Right lobe of liver (tissue), 6 donors: ENCODE measurements around the gene ADAR. TPM values are rescaled to one million over a fixed set of nuclear protein-coding genes. Genes with fewer than 3 reads are reported as not detected.

Experiments
- ATAC-seq, 4 donors: fragments of 200-7000 bp; cut with Tn5 transposase; one replicate each; pipeline ENCODE4 v1.9.1; 2020; ENCODE audit warnings: mild to moderate bottlenecking in 4 of 4, moderate library complexity in 4 of 4
- DNase-seq, 3 donors: peaks; one replicate each; pipeline ENCODE4 v3.0.0-alpha.2; 2020
- H3K27ac ChIP-seq, 3 donors: fragments of 200-600 bp; one replicate each; pipeline ENCODE4 v1.8.0; 2022
- H3K27me3 ChIP-seq, 2 donors: fragments of 200-600 bp; one replicate each; pipeline ENCODE4 v1.8.0; 2022
- H3K36me3 ChIP-seq, 4 donors: fragments of 200-600 bp; sonication (generic) in 1 of 4; one replicate each; pipeline versions ENCODE4 v1.5.1 to v1.8.0; 2017 to 2022; ENCODE audit warnings: control low read depth in 1 of 4
- H3K4me1 ChIP-seq, 4 donors: fragments of 200-600 bp; sonication (generic) in 1 of 4; one replicate each; pipeline versions ENCODE4 v1.5.1 to v1.8.0; 2017 to 2022; ENCODE audit warnings: control low read depth in 1 of 4
- H3K4me3 ChIP-seq, 3 donors: fragments of 200-600 bp; one replicate each; pipeline ENCODE4 v1.8.0; 2022
- H3K9me3 ChIP-seq, 4 donors: fragments of 200-600 bp; sonication (generic) in 1 of 4; one replicate each; pipeline versions ENCODE4 v1.5.1 to v1.8.0; 2017 to 2022; ENCODE audit warnings: control low read depth in 1 of 4
- POLR2A ChIP-seq: fragments of 450-650 bp; IDR thresholded peaks from one replicate; pipeline ENCODE4 v1.6.1; 2017; ENCODE audit warnings: antibody characterized with exemption, mild to moderate bottlenecking
- WGBS: methylation state at CpG from one replicate; pipeline ENCODE4 v1.1.6; 2018; ENCODE audit warnings: low coverage, low lambda C conversion rate; ENCODE audit not compliant: insufficient coverage; ENCODE audit errors: missing lambda C conversion rate; 5-methylcytosine and 5-hydroxymethylcytosine counted together
- intact Hi-C, 2 donors: fragments of 100-400 bp; cut with DNase I; formaldehyde crosslinking; loops; one replicate each; pipeline versions ENCODE4 v1.11.2 to v1.14.1; 2022
- total RNA-seq, 6 experiments: library from RNA; depleted of rRNA in 2 of 6; stranded (reverse); fragments of >200 nt in 2 of 6; fragmentation: NEBNext Ultra II Directional in 3 of 6; extraction: Animal tissue kit (Norgen Biotek cat#: 25700) in 3 of 6; gene quantifications; one replicate each; pipeline versions ENCODE4 v1.1.0 to v1.2.4, GENCODE V29; 2016 to 2023
- TF ChIP-seq, protein P1 (sequence below), 4 donors: fragments of 200-600 bp in 3 of 4; fragments of 450-650 bp in 1 of 4; IDR thresholded peaks; one replicate each; pipeline versions ENCODE4 v1.5.1 to v1.8.0; 2016 to 2022; ENCODE audit warnings: antibody characterized with exemption in 4 of 4, mild to moderate bottlenecking in 2 of 4
- donor health status: DM: no; HTN: yes; CAD: no.
- donor health status: DM: no; HTN: no; CAD: no.
- donor health status: DM: no; HTN: no; CAD: no.
- donor health status: DM: no; HTN: yes; CAD: no.
- donor health status: DM: no; HTN: yes; CAD: no.

Gene ADAR
- total RNA-seq, 6 experiments from 2014 or later: 69.9 to 105 (median 78.7) TPM

DNA sequence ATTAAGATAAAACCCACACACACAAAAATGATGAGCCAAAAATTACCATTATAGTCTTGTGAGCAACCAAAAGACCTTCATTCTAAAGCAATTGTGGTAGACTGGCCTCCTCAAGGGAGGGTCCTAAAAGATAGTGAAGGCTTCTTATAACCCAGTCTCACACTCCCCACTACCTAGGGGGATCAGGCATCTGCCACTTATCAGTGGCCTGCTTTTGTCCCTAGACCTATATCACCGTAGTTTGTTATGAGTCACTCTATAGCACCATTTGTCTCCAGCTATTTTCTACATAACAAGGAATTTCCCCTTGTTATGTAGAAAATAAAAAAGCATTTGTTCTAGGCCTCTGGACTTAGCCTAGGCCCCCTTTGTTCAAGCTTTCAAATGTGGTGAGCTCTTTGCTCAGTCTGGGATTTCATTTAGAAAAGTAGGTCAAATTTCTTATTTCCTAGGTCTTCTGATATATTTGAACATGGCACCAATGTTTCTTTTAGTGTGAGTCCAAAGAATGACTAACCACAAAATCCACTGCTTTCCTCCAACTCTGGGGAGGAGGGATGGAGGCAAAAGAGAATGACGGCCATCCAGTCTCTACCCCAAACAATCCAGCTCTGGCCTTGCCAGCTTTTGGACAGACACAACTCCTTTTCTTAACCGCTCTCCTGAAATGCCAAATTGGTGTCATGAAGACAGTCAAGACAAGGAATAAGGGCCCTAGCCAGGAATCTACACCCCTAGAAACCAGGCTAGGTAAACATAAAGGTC lies 8.9 kb downstream of the ADAR start:
- no peak for ATAC-seq

DNA sequence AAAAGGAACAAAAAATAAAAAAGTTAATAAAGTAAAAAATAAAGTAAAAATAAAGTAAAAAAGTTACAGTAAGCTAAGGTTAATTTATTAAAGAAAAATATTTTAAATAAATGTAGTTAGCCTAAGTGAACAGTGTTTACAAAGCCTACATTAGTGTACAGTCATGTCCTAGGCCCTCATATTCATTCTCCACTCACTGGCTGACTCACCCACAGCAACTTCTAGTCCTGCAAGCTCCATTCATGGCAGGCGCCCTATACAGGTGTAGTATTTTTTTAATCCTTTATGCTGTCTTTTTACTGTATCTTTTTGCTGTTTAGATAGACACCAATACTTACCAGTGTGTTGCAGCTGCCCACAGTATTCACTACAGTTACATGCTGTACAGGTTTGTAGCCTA lies 12.4 kb downstream of the ADAR start:
- Histone ChIP-seq H3K27ac (no peak overlapping the region), H3K36me3 (peaks cover 8 to 96% (median 46%) of the 10 kb centered on the region in 4 donors), H3K27me3 (no peaks in the 10 kb centered on the region), H3K4me3 (no peak overlapping the region), H3K9me3 (no peaks in the 10 kb centered on the region), H3K4me1 (no peaks in the 10 kb centered on the region)
- 86% methylated on average over 1 of the region's 1 CpG for WGBS
- intact Hi-C loops: no loop called here
- DNase-seq (no peak), ATAC-seq (no peak)
- TF ChIP-seq, protein P1, sequence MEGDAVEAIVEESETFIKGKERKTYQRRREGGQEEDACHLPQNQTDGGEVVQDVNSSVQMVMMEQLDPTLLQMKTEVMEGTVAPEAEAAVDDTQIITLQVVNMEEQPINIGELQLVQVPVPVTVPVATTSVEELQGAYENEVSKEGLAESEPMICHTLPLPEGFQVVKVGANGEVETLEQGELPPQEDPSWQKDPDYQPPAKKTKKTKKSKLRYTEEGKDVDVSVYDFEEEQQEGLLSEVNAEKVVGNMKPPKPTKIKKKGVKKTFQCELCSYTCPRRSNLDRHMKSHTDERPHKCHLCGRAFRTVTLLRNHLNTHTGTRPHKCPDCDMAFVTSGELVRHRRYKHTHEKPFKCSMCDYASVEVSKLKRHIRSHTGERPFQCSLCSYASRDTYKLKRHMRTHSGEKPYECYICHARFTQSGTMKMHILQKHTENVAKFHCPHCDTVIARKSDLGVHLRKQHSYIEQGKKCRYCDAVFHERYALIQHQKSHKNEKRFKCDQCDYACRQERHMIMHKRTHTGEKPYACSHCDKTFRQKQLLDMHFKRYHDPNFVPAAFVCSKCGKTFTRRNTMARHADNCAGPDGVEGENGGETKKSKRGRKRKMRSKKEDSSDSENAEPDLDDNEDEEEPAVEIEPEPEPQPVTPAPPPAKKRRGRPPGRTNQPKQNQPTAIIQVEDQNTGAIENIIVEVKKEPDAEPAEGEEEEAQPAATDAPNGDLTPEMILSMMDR (IDR thresholded peaks at IDR 0.05): no peak

More for the DNA sequence above, 8.9 kb downstream of the ADAR start:
- Histone ChIP-seq H3K27ac (no peak overlapping the region), H3K4me1 (peaks cover 0 to 2% (median 0%) of the 10 kb centered on the region in 4 donors), H3K27me3 (no peaks in the 10 kb centered on the region), H3K9me3 (no peaks in the 10 kb centered on the region), H3K4me3 (no peak overlapping the region), H3K36me3 (peaks cover 0 to 80% (median 41%) of the 10 kb centered on the region in 4 donors)
- 52% methylated on average over 3 of the region's 3 CpGs for WGBS
- DNase-seq: no peak
- intact Hi-C loops: no loop called here
- TF ChIP-seq, protein P1 (IDR thresholded peaks at IDR 0.05): no peak
- TF ChIP-seq POLR2A: no peak

DNA sequence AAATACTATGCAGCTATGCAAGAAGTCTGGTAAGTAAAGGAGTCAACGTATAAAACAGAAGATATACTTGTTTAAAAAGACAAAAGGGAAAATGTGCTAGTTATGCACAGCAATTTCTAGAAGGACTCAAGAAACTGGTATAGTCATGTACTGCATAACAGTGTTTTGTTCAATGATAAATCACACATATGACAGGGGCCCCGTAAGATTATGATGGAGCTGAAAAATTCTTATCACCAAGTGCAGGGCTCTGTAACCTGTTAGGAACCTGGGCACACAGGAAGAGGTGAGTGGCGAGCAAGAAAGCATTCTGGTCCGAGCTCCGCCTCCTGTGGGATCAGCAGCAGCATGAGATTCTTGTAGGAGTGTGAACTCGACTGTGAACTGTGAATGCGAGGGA lies 13.2 kb downstream of the ADAR start:
- Histone ChIP-seq H3K9me3 (no peaks in the 10 kb centered on the region), H3K4me1 (no peaks in the 10 kb centered on the region), H3K27ac (no peak overlapping the region), H3K36me3 (peaks cover 9 to 98% (median 54%) of the 10 kb centered on the region in 4 donors), H3K4me3 (no peak overlapping the region), H3K27me3 (no peaks in the 10 kb centered on the region)
- no peak for ATAC-seq
- intact Hi-C loops: no loop called here
- DNase-seq: no peak
- 72% methylated on average over 5 of the region's 7 CpGs for WGBS
- TF ChIP-seq POLR2A: no peak
- TF ChIP-seq, protein P1 (IDR thresholded peaks at IDR 0.05): no peak

DNA sequence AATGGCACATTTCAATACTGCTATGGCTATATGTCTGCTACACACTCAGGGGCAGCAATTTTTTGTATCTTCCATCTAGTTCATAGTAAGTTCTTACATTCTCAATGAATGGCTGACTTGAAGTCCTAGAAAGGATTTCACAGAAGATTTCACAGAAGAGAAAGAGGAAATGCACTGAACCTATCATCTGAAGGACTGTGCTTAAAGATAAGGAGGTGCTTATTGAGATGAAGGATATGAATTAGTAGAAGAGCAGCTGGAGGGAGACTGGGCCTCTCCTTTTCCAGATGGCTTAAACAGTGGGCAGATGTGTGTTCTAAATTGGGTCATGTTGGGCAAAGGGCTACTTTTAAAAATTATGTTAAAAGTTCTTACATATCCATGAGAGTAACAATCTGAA lies 14.6 kb downstream of the ADAR start:
- no peaks in the 10 kb centered on the region for H3K4me1 ChIP-seq
- no peaks in the 10 kb centered on the region for H3K27me3 ChIP-seq
- TF ChIP-seq POLR2A: no peak
- TF ChIP-seq, protein P1 (IDR thresholded peaks at IDR 0.05): no peak
- no peak overlapping the region for H3K4me3 ChIP-seq
- DNase-seq: no peak
- peaks cover 22 to 100% (median 66%) of the 10 kb centered on the region in 4 donors for H3K36me3 ChIP-seq
- ATAC-seq: no peak
- no peaks in the 10 kb centered on the region for H3K9me3 ChIP-seq
- H3K27ac ChIP-seq: no peak overlapping the region
- intact Hi-C loops: no loop called here
